RWPE2 (cell line): Measurements from ENCODE around the gene CNOT9.

Experiments
- ATAC-seq: fragments of 200-7000 bp; cut with Tn5 transposase; 3 replicates; pipeline ENCODE4 v1.9.1; 2021; ENCODE audit warnings: low read depth
- DNase-seq: peaks from one replicate; pipeline ENCODE4 v3.0.0-alpha.2; 2020; ENCODE audit warnings: low spot score
- H3K27ac ChIP-seq: fragments of 450-650 bp; 2 replicates; pipeline ENCODE4 v1.5.1; 2017; ENCODE audit warnings: mild to moderate bottlenecking; ENCODE audit not compliant: poor library complexity, severe bottlenecking
- H3K27me3 ChIP-seq: fragments of 250-450 bp; sonication (Bioruptor Pico); 2 replicates; pipeline ENCODE4 v1.5.1; 2021; ENCODE audit warnings: mild to moderate bottlenecking, moderate library complexity; ENCODE audit not compliant: insufficient read depth, poor library complexity, severe bottlenecking
- H3K36me3 ChIP-seq: fragments of 250-450 bp; sonication (Bioruptor Pico); 2 replicates; pipeline ENCODE4 v1.5.1; 2020; ENCODE audit warnings: low read depth, mild to moderate bottlenecking, moderate library complexity
- H3K4me1 ChIP-seq: fragments of 250-450 bp; sonication (Bioruptor Pico); 2 replicates; pipeline ENCODE4 v1.5.1; 2021; ENCODE audit warnings: mild to moderate bottlenecking, moderate library complexity; ENCODE audit not compliant: insufficient read depth, poor library complexity, severe bottlenecking
- H3K4me3 ChIP-seq: fragments of 250-450 bp; sonication (Bioruptor Pico); 2 replicates; pipeline ENCODE4 v1.5.1; 2021; ENCODE audit warnings: mild to moderate bottlenecking, moderate library complexity; ENCODE audit not compliant: severe bottlenecking
- H3K9me3 ChIP-seq: fragments of 250-450 bp; sonication (Bioruptor Pico); 2 replicates; pipeline ENCODE4 v1.5.1; 2021; ENCODE audit warnings: mild to moderate bottlenecking, moderate library complexity; ENCODE audit not compliant: severe bottlenecking
- CTCF ChIP-seq: fragments of 450-650 bp; IDR thresholded peaks from one replicate; pipeline ENCODE4 v1.5.1; 2017; ENCODE audit warnings: mild to moderate bottlenecking, moderate library complexity; ENCODE audit not compliant: poor library complexity, severe bottlenecking

The CNOT9 gene

GRCh38 chr2:218567797-218568189 is 846 bp upstream of the CNOT9 start:
- no peak for TF ChIP-seq CTCF
- no peak for DNase-seq
- Histone ChIP-seq H3K4me1 (peaks cover 7% of the 10 kb centered on the region), H3K27ac (peak overlapping the region; percentile 77), H3K9me3 (no peaks in the 10 kb centered on the region), H3K36me3 (peaks cover 62% of the 10 kb centered on the region), H3K27me3 (no peaks in the 10 kb centered on the region), H3K4me3 (peak overlapping the region; percentile 89)
- ATAC-seq = peak; percentile 73

- ATAC-seq (peak; percentile 33), DNase-seq (peak; percentile 60)
- H3K36me3 ChIP-seq = peaks cover 66% of the 10 kb centered on the region
- no peaks in the 10 kb centered on the region for H3K9me3 ChIP-seq
- TF ChIP-seq CTCF = no peak
- H3K4me3 ChIP-seq = peak overlapping the region; percentile 89
- H3K27ac ChIP-seq = peak overlapping the region; percentile 77
- H3K27me3 ChIP-seq = no peaks in the 10 kb centered on the region
- H3K4me1 ChIP-seq = peaks cover 7% of the 10 kb centered on the region
These were observed 396 bp downstream of the CNOT9 start for GRCh38 chr2:218569038-218569431.

- no peak for ATAC-seq
- TF ChIP-seq CTCF = no peak
- Histone ChIP-seq H3K27ac (peak overlapping the region; percentile 77), H3K36me3 (peaks cover 66% of the 10 kb centered on the region), H3K4me3 (peak overlapping the region; percentile 89), H3K9me3 (no peaks in the 10 kb centered on the region), H3K4me1 (peaks cover 7% of the 10 kb centered on the region), H3K27me3 (no peaks in the 10 kb centered on the region)
- DNase-seq = no peak
These were observed 1.2 kb downstream of the CNOT9 start for GRCh38 chr2:218569661-218570500.

DNA sequence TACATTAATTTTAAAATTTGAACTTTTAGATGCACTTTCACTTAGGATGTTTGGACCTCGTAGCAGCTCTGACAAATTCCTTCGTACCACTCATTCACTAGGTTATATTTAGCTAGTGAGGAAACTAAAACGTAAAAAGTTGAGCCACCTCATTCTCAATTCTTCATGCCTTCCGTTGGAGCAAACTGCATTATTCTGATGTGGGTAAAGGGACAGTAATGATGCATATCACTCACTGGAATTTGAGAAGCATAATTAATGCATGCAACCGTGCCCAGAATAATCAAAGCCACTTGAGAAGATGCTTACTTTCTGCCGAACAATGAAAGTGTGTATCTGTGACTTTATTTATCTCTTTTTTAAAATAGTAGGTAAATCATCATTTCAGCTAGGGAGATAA is 2.2 kb downstream of the CNOT9 start:
- H3K27me3 ChIP-seq = no peaks in the 10 kb centered on the region
- H3K9me3 ChIP-seq = no peaks in the 10 kb centered on the region
- H3K36me3 ChIP-seq = peaks cover 64% of the 10 kb centered on the region
- H3K27ac ChIP-seq = peak overlapping the region; percentile 77
- H3K4me1 ChIP-seq = peaks cover 7% of the 10 kb centered on the region
- no peak overlapping the region for H3K4me3 ChIP-seq
- no peak for TF ChIP-seq CTCF
- ATAC-seq (no peak), DNase-seq (no peak)

DNA sequence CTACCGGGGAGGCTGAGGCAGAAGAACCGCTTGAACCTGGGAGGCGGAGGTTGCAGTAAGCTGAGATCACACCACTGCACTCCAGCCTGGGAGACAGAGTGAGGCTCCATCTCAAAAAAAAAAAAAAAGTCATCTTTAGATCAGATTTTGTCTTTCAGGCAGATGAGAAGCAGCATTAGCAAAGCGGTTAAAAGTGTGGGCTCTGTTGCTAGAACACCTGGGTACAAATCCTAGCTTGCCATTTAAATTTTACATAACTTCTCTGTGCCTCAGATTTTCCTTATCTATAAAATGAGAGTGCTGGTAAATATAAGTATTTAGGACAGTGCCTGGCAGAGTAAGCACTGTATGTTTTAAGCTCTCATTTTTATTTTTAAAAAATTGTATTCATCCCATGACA is 8.2 kb downstream of the CNOT9 start:
- no peak for DNase-seq
- Histone ChIP-seq H3K9me3 (no peaks in the 10 kb centered on the region), H3K36me3 (peaks cover 73% of the 10 kb centered on the region), H3K27me3 (no peaks in the 10 kb centered on the region), H3K27ac (no peak overlapping the region), H3K4me1 (peaks cover 7% of the 10 kb centered on the region), H3K4me3 (no peak overlapping the region)
- TF ChIP-seq CTCF = no peak
- ATAC-seq = no peak
